Measurements from ENCODE around the gene SNORC. TPM values are rescaled to one million over a fixed set of nuclear protein-coding genes. Genes with fewer than 3 reads are reported as not detected.
A peak's percentile ranks its signal among the peaks of the same experiment; 100 is the strongest.

SNORC gene
- total RNA-seq (2013): 0.40 TPM
- polyA plus RNA-seq (under 1 TPM in 1 of 3 donors, not detected in 2; 0.61 TPM), polyA minus RNA-seq (0.24 and 1.1 TPM in 2 replicates), total RNA-seq (0.17 to 1.2 (median 0.56) reads per million in 11 experiments)

DNA sequence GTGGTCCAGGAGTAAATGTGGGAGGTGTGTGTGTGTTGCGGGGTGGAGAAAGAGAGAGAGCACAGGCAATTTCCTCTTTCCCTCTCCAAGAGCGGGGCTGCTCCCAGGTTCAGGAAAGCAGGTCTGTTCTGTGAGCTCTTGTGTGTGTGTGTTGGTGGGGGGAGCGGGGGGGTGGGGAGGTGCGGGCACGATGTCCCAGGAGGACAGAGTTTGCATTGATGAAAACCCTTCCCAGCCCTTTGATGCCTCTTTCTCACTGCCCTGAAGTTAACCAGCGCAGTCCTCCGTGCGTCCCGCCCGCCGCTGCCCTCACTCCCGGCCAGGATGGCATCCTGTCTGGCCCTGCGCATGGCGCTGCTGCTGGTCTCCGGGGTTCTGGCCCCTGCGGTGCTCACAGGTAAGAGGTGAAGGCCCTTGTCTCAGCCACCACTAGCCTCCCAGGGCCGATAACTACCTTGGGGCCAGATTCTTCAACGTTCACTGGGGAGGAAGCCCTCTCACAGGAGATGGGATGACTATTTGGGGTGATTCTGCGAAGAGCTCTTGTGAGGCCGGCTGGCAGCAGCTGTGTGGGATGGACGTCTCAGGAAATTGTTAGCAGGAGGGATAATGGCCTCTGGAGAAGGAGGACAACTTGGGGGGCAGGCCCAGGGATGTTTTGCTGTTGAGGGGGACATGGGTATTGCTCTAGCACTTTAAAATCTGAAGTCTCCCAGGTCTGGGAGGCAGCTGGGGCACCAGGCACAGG is at the start of gene SNORC:
TSS of gene SNORC (plus strand) at position 247 of the 748 bp plus-strand sequence. CDS start at position 325, 78 bp downstream.
- TF ChIP-seq, protein P1, sequence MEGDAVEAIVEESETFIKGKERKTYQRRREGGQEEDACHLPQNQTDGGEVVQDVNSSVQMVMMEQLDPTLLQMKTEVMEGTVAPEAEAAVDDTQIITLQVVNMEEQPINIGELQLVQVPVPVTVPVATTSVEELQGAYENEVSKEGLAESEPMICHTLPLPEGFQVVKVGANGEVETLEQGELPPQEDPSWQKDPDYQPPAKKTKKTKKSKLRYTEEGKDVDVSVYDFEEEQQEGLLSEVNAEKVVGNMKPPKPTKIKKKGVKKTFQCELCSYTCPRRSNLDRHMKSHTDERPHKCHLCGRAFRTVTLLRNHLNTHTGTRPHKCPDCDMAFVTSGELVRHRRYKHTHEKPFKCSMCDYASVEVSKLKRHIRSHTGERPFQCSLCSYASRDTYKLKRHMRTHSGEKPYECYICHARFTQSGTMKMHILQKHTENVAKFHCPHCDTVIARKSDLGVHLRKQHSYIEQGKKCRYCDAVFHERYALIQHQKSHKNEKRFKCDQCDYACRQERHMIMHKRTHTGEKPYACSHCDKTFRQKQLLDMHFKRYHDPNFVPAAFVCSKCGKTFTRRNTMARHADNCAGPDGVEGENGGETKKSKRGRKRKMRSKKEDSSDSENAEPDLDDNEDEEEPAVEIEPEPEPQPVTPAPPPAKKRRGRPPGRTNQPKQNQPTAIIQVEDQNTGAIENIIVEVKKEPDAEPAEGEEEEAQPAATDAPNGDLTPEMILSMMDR (IDR thresholded peaks at IDR 0.05): no peak
- H3K4me3 ChIP-seq (replicated peaks in 1 of 3; ENCODE audit: low read depth in 2 of 3, low read length in 3 of 3): no peak within 1 kb of the TSS
- no peaks in the 10 kb centered on the region for H4K20me1 ChIP-seq (ENCODE audit: insufficient read depth, low read length)
- no peaks in the 10 kb centered on the region for H3K36me3 ChIP-seq (replicated peaks in 1 of 2; ENCODE audit: control insufficient read depth in 1 of 2, insufficient read depth in 2 of 2, low read length in 2 of 2)
- no peak for DNase-seq
- Mint-ChIP-seq H3K27ac (peak within 1 kb of the TSS in 3 of 7 donors; percentile 54 to 69 (median 64)), H3K9me3 (peaks cover 0 to 2% (median 0%) of the 10 kb centered on the region in 7 donors), H3K4me1 (peaks cover 16% of the 10 kb centered on the region), H3K27me3 (ENCODE audit: low read depth in 3 of 3) (peaks cover 7 to 12% (median 10%) of the 10 kb centered on the region in 3 donors), H3K4me3 (no peak within 1 kb of the TSS), H3K36me3 (no peaks in the 10 kb centered on the region)
- no peak within 1 kb of the TSS for H3K4me2 ChIP-seq (replicated peaks; ENCODE audit: extremely low read depth, low read length, poor library complexity, severe bottlenecking)
- no peak within 1 kb of the TSS for H2AFZ ChIP-seq (ENCODE audit: insufficient read depth, low read depth, low read length, poor library complexity, severe bottlenecking)
- intact Hi-C loops (cut with micrococcal nuclease): no loop called here
- H3K9me3 ChIP-seq (replicated peaks in 1 of 2; ENCODE audit: control insufficient read depth in 1 of 2, insufficient read depth in 1 of 2, low read length in 2 of 2): no peaks in the 10 kb centered on the region
- peaks cover 0 to 5% of the 10 kb centered on the region in 2 donors for H3K27me3 ChIP-seq (ENCODE audit: control insufficient read depth in 2 of 2, insufficient read depth in 2 of 2, low read length in 2 of 2)
- peaks cover 13 to 14% of the 10 kb centered on the region in 2 donors for H3K4me1 ChIP-seq (ENCODE audit: control insufficient read depth in 1 of 2, insufficient read depth in 2 of 2, low read length in 2 of 2)
- WGBS (ENCODE audit: insufficient coverage): 96% methylated on average over 15 of the region's 21 CpGs
- no peaks in the 10 kb centered on the region for H3K79me2 ChIP-seq (ENCODE audit: insufficient read depth, low read length)
- no peak within 1 kb of the TSS for H3K27ac ChIP-seq (ENCODE audit: low read depth in 1 of 2, low read length in 2 of 2)
- H3K9ac ChIP-seq (ENCODE audit: insufficient read depth, low read length, poor library complexity, severe bottlenecking): no peak within 1 kb of the TSS

DNA sequence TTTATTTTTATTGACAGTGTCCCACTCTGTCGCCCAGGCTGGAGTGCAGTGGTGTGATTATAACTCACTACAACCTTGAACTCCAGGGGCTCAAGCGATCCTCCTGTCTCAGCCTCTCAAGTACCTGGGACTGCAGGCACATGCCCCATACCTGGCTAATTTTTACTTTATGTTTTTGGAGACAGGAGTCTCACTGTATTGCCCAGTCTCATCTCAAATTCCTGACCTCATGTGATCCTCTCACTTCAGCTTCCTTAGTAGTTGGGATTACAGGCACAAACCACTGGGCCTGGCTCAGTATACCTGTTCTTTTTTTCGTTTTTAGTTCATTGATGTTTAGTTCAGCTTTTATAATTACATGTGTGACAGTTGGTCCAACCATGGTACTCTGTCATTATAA is 40.1 kb upstream of the SNORC start:
- peaks cover 25% of the 10 kb centered on the region for H4K20me1 ChIP-seq (ENCODE audit: insufficient read depth, low read length)
- no peak overlapping the region for H3K4me3 ChIP-seq (replicated peaks in 1 of 3; ENCODE audit: low read depth in 2 of 3, low read length in 3 of 3)
- Mint-ChIP-seq H3K9me3 (peaks cover 0 to 3% (median 0%) of the 10 kb centered on the region in 7 donors), H3K4me3 (no peak overlapping the region), H3K27me3 (ENCODE audit: low read depth in 3 of 3) (peaks cover 0 to 1% (median 0%) of the 10 kb centered on the region in 3 donors), H3K27ac (peak overlapping the region in 1 of 7 donors; percentile 12), H3K36me3 (peaks cover 82 to 88% of the 10 kb centered on the region in 2 donors), H3K4me1 (no peaks in the 10 kb centered on the region)
- H3K4me1 ChIP-seq (ENCODE audit: control insufficient read depth in 1 of 2, insufficient read depth in 2 of 2, low read length in 2 of 2): no peaks in the 10 kb centered on the region
- no peak overlapping the region for H3K27ac ChIP-seq (ENCODE audit: low read depth in 1 of 2, low read length in 2 of 2)
- TF ChIP-seq, protein P1 (IDR thresholded peaks at IDR 0.05): no peak
- no peak overlapping the region for H2AFZ ChIP-seq (ENCODE audit: insufficient read depth, low read depth, low read length, poor library complexity, severe bottlenecking)
- H3K9ac ChIP-seq (ENCODE audit: insufficient read depth, low read length, poor library complexity, severe bottlenecking): no peak overlapping the region
- H3K36me3 ChIP-seq (replicated peaks in 1 of 2; ENCODE audit: control insufficient read depth in 1 of 2, insufficient read depth in 2 of 2, low read length in 2 of 2): peaks cover 68 to 90% of the 10 kb centered on the region in 2 donors
- H3K27me3 ChIP-seq (ENCODE audit: control insufficient read depth in 2 of 2, insufficient read depth in 2 of 2, low read length in 2 of 2): no peaks in the 10 kb centered on the region
- intact Hi-C loops (cut with micrococcal nuclease): loop anchor here in 1 of 2 donors (10.0 kb wide), 1 partner anchor 425 kb away; the partner anchor contains the start of gene ATG16L1
- H3K4me2 ChIP-seq (replicated peaks; ENCODE audit: extremely low read depth, low read length, poor library complexity, severe bottlenecking): no peak overlapping the region
- no peaks in the 10 kb centered on the region for H3K79me2 ChIP-seq (ENCODE audit: insufficient read depth, low read length)
- no CpG with 5 or more reads among the region's 3 CpGs for WGBS (ENCODE audit: insufficient coverage)
- H3K9me3 ChIP-seq (replicated peaks in 1 of 2; ENCODE audit: control insufficient read depth in 1 of 2, insufficient read depth in 1 of 2, low read length in 2 of 2): no peaks in the 10 kb centered on the region
- DNase-seq: no peak

All from CD14-positive monocyte (primary cell).